ENCODE data around the gene TPD52L2.

GRCh38 chr20:63828124-63828523, 36.9 kb upstream of the TPD52L2 start:
- TF ChIP-seq BHLHE40 (IDR thresholded peaks at IDR 0.05; ENCODE audit: low read depth, low read length) (no peak), ELK1 (IDR thresholded peaks at IDR 0.05; ENCODE audit: low read depth, low read length) (no peak), PHF8 (IDR thresholded peaks at IDR 0.05; ENCODE audit: borderline replicate concordance, low read depth) (no peak), POLR2A (IDR thresholded peaks at IDR 0.05; ENCODE audit: low read length) (no peak), CEBPB (IDR thresholded peaks at IDR 0.05) (no peak), RAD21 (conservative IDR thresholded peaks at IDR 0.05 in 1 of 2, IDR thresholded peaks at IDR 0.05 in 1 of 2) (no peak), NR3C1 (IDR thresholded peaks at IDR 0.05) (no peak), MAFK (IDR thresholded peaks at IDR 0.05; ENCODE audit: partially characterized antibody) (no peak), FOSL2 (IDR thresholded peaks at IDR 0.05) (no peak), FOSL2 (CRISPR knock-in tag; IDR thresholded peaks at IDR 0.05) (no peak), CBX8 (IDR thresholded peaks at IDR 0.05) (no peak)
- TF ChIP-seq, protein P1, sequence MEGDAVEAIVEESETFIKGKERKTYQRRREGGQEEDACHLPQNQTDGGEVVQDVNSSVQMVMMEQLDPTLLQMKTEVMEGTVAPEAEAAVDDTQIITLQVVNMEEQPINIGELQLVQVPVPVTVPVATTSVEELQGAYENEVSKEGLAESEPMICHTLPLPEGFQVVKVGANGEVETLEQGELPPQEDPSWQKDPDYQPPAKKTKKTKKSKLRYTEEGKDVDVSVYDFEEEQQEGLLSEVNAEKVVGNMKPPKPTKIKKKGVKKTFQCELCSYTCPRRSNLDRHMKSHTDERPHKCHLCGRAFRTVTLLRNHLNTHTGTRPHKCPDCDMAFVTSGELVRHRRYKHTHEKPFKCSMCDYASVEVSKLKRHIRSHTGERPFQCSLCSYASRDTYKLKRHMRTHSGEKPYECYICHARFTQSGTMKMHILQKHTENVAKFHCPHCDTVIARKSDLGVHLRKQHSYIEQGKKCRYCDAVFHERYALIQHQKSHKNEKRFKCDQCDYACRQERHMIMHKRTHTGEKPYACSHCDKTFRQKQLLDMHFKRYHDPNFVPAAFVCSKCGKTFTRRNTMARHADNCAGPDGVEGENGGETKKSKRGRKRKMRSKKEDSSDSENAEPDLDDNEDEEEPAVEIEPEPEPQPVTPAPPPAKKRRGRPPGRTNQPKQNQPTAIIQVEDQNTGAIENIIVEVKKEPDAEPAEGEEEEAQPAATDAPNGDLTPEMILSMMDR (IDR thresholded peaks at IDR 0.05) = no peak
- TF ChIP-seq, protein P2, sequence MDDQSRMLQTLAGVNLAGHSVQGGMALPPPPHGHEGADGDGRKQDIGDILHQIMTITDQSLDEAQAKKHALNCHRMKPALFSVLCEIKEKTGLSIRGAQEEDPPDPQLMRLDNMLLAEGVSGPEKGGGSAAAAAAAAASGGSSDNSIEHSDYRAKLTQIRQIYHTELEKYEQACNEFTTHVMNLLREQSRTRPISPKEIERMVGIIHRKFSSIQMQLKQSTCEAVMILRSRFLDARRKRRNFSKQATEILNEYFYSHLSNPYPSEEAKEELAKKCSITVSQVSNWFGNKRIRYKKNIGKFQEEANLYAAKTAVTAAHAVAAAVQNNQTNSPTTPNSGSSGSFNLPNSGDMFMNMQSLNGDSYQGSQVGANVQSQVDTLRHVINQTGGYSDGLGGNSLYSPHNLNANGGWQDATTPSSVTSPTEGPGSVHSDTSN (IDR thresholded peaks at IDR 0.05) = no peak

Measured in A549 (cell line).